ENCODE data around the gene SNX33.

DNA sequence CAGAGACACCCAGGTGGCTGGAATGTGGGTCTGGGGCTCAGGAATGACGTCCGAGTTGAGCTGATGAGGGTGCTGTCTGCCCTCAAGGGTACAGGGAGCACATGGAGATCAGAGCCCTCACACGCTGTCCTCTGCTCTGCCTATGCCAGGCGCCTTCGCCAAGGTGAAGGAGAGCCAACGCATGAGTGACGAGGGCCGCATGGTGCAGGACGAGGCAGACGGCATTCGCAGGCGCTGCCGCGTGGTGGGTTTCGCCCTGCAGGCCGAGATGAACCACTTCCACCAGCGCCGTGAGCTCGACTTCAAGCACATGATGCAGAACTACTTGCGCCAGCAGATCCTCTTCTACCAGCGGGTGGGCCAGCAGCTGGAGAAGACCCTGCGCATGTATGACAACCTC is 9.1 kb downstream of the SNX33 start:
- TF ChIP-seq CTCF (conservative IDR thresholded peaks at IDR 0.05; ENCODE audit: low read length) (no peak), EZH2phosphoT487 (IDR thresholded peaks at IDR 0.05; ENCODE audit: borderline replicate concordance, low read depth, low read length) (no peak)

Measured in OCI-LY7 (cell line).